UCSD-AML1 (cell line): ENCODE data around the gene ALDH1L1.

Experiments used
- DNase-seq: peaks from one replicate; lab custom pipeline; 2025; ENCODE audit not compliant: unreplicated experiment; lab: John Stamatoyannopoulos, UW

Gene ALDH1L1

GRCh38 chr3:126180477-126181397 is at the start of gene ALDH1L1:
Gene ALDH1L1 (minus strand): TSS chr3:126180586. CDS start chr3:126160979, 19,607 bp downstream.
- DNase-seq = no peak

GRCh38 chr3:126226374-126226773 is 46.0 kb upstream of the ALDH1L1 start:
- DNase-seq = no peak

- no peak for DNase-seq
Measured at GRCh38 chr3:126216416-126216815, 36.0 kb upstream of the ALDH1L1 start.

- no peak for DNase-seq
Measured at GRCh38 chr3:126213379-126214028, 33.1 kb upstream of the ALDH1L1 start.

- no peak for DNase-seq
Measured at GRCh38 chr3:126212620-126213378, 32.4 kb upstream of the ALDH1L1 start.

- DNase-seq = no peak
Measured at GRCh38 chr3:126212250-126212619, 31.8 kb upstream of the ALDH1L1 start.

GRCh38 chr3:126211569-126211968 is 31.2 kb upstream of the ALDH1L1 start:
- DNase-seq = no peak

- no peak for DNase-seq
Measured at GRCh38 chr3:126210606-126211005, 30.2 kb upstream of the ALDH1L1 start.

GRCh38 chr3:126209741-126210140 is 29.4 kb upstream of the ALDH1L1 start:
- DNase-seq = no peak

GRCh38 chr3:126208606-126209256 is 28.3 kb upstream of the ALDH1L1 start:
- no peak for DNase-seq

GRCh38 chr3:126208182-126208581 is 27.8 kb upstream of the ALDH1L1 start:
- no peak for DNase-seq

GRCh38 chr3:126207166-126207565 is 26.8 kb upstream of the ALDH1L1 start:
- no peak for DNase-seq

GRCh38 chr3:126205717-126206655 is 25.6 kb upstream of the ALDH1L1 start:
- DNase-seq = no peak

- DNase-seq = no peak
Measured at GRCh38 chr3:126202680-126203079, 22.3 kb upstream of the ALDH1L1 start.

- no peak for DNase-seq
Measured at GRCh38 chr3:126202276-126202675, 21.9 kb upstream of the ALDH1L1 start.

- DNase-seq = no peak
Measured at GRCh38 chr3:126201168-126201567, 20.8 kb upstream of the ALDH1L1 start.

GRCh38 chr3:126200534-126200933 is 20.1 kb upstream of the ALDH1L1 start:
- no peak for DNase-seq

- DNase-seq = no peak
Measured at GRCh38 chr3:126199256-126199655, 18.9 kb upstream of the ALDH1L1 start.

GRCh38 chr3:126197854-126198584 is 17.6 kb upstream of the ALDH1L1 start:
- peak; percentile 32 for DNase-seq
